Brain microvascular endothelial cell (primary cell): ENCODE results near the gene SEC61A1.

ENCODE experiments used
- DNase-seq: peaks from one replicate; pipeline ENCODE4 v3.0.0-alpha.2; 2020
- H3K27ac ChIP-seq: fragments of 250-450 bp; sonication (Bioruptor Pico); 2 replicates; pipeline ENCODE4 v1.5.1; 2020; ENCODE audit warnings: mild to moderate bottlenecking, moderate library complexity
- H3K27me3 ChIP-seq: fragments of 250-450 bp; sonication (Bioruptor Pico); replicated peaks from 2 replicates; pipeline ENCODE4 v1.5.1; 2020; ENCODE audit warnings: mild to moderate bottlenecking
- H3K36me3 ChIP-seq: fragments of 250-450 bp; sonication (Bioruptor Pico); replicated peaks from 2 replicates; pipeline ENCODE4 v1.5.1; 2020; ENCODE audit warnings: mild to moderate bottlenecking
- H3K4me3 ChIP-seq: 2 replicates; pipeline ENCODE4 v1.5.1; 2011; ENCODE audit warnings: low read depth, mild to moderate bottlenecking, control low read depth, low read length, moderate library complexity
- in situ Hi-C: cut with HindIII; loops from 2 replicates; pipeline ENCODE4 v1.10.0; 2017; ENCODE audit warnings: low sequenced_read_pairs, low pct_ligation_motif_present
- TF ChIP-seq, protein P1 (sequence below): IDR thresholded peaks from 2 replicates; pipeline ENCODE4 v1.5.1; 2011; ENCODE audit warnings: low read depth, mild to moderate bottlenecking, moderate library complexity, low read length, control low read depth, inconsistent platforms; ENCODE audit errors: missing control alignments

The SEC61A1 gene

GRCh38 chr3:128081226-128081625 lies 29.0 kb downstream of the SEC61A1 start:
- TF ChIP-seq, protein P1, sequence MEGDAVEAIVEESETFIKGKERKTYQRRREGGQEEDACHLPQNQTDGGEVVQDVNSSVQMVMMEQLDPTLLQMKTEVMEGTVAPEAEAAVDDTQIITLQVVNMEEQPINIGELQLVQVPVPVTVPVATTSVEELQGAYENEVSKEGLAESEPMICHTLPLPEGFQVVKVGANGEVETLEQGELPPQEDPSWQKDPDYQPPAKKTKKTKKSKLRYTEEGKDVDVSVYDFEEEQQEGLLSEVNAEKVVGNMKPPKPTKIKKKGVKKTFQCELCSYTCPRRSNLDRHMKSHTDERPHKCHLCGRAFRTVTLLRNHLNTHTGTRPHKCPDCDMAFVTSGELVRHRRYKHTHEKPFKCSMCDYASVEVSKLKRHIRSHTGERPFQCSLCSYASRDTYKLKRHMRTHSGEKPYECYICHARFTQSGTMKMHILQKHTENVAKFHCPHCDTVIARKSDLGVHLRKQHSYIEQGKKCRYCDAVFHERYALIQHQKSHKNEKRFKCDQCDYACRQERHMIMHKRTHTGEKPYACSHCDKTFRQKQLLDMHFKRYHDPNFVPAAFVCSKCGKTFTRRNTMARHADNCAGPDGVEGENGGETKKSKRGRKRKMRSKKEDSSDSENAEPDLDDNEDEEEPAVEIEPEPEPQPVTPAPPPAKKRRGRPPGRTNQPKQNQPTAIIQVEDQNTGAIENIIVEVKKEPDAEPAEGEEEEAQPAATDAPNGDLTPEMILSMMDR = no peak
- in situ Hi-C loops = no loop called here
- Histone ChIP-seq H3K27me3 (no peaks in the 10 kb centered on the region), H3K36me3 (peaks cover 2% of the 10 kb centered on the region), H3K4me3 (no peak overlapping the region), H3K27ac (no peak overlapping the region)
- no peak for DNase-seq

- no peaks in the 10 kb centered on the region for H3K27me3 ChIP-seq
- H3K36me3 ChIP-seq = peaks cover 2% of the 10 kb centered on the region
- in situ Hi-C loops = no loop called here
- no peak overlapping the region for H3K4me3 ChIP-seq
- peak; percentile 56 for DNase-seq
- TF ChIP-seq, protein P1 = no peak
- H3K27ac ChIP-seq = no peak overlapping the region
These were observed 29.6 kb downstream of the SEC61A1 start for GRCh38 chr3:128081846-128082245.

DNA sequence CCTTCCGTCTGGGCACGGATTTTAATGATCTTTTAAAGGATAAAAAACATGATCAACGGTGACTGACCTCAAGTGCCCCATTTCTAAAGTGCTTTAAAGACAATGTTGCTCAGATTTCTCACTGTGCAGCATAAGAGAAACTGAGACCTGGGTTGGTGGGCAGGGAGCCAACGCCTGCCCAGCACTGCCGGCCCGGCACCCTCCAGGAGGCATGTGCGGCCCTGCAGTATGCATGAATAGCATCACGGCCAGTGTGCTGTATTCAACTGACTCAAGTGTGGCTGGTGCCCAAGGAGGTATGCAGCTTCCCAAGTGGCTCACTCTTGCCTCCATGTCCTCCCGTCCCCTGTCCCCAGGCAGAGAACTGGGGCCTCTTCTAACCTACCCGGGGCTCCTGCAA lies 30.3 kb downstream of the SEC61A1 start:
- H3K4me3 ChIP-seq = no peak overlapping the region
- no peaks in the 10 kb centered on the region for H3K27me3 ChIP-seq
- no peak overlapping the region for H3K27ac ChIP-seq
- DNase-seq = no peak
- TF ChIP-seq, protein P1 = no peak
- H3K36me3 ChIP-seq = peaks cover 2% of the 10 kb centered on the region
- in situ Hi-C loops = no loop called here

- Histone ChIP-seq H3K27ac (no peak overlapping the region), H3K27me3 (no peaks in the 10 kb centered on the region), H3K4me3 (no peak overlapping the region), H3K36me3 (peaks cover 2% of the 10 kb centered on the region)
- TF ChIP-seq, protein P1 = no peak
- no peak for DNase-seq
- in situ Hi-C loops = no loop called here
These were observed 31.2 kb downstream of the SEC61A1 start for GRCh38 chr3:128083396-128083795.

DNA sequence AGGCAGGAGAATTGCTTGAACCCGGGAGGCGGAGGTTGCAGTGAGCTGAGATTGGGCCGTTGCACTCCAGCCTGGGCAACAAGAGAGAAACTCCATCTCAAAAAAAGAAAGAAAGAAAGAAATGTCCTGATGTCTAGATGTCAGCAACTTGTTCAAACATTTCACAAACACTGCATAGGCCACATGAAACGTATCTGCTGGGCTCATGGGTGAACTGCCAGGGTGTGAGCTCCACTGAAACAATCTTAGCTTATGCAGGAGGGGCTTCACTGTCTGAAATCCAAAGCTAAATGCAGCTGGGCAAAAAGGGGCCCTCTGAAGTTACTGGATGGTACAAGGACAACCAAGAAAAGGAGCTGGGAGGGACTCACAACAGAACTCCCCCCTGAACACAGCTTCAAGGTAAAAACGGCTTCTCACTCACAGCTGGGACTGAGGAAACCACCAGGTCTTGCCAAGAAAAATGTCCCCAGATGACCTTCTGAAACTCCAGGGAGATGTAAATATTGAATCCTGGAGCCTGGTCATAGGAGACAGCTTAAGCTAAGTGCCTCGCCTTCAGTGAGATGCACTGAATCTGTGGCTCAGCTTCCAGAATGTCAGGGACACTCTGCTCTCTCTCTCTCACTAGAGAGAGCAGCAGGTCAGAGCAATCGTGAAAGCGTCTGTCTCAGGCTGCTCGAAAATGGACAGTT lies 31.9 kb downstream of the SEC61A1 start:
- TF ChIP-seq, protein P1 = no peak
- no peak for DNase-seq
- Histone ChIP-seq H3K4me3 (no peak overlapping the region), H3K27ac (no peak overlapping the region), H3K27me3 (no peaks in the 10 kb centered on the region), H3K36me3 (peaks cover 2% of the 10 kb centered on the region)
- in situ Hi-C loops = no loop called here

GRCh38 chr3:128084675-128085021 lies 32.4 kb downstream of the SEC61A1 start:
- Histone ChIP-seq H3K4me3 (no peak overlapping the region), H3K27ac (no peak overlapping the region), H3K27me3 (no peaks in the 10 kb centered on the region), H3K36me3 (peaks cover 2% of the 10 kb centered on the region)
- TF ChIP-seq, protein P1 = no peak
- no peak for DNase-seq
- in situ Hi-C loops = no loop called here
